Body of pancreas (tissue), 4 donors: ENCODE results near the gene SHBG.

Experiments
- CTCF ChIP-seq, 7 experiments: fragments of 450-650 bp in 4 of 7; fragments of 200-600 bp in 3 of 7; sonication (generic) in 3 of 7; IDR thresholded peaks; one replicate each; pipeline ENCODE4 v1.5.1; 2016 to 2019; ENCODE audit warnings: antibody characterized with exemption in 7 of 7
- POLR2A ChIP-seq, 3 donors: fragments of 450-650 bp; IDR thresholded peaks; one replicate each; pipeline ENCODE4 v1.6.1; 2016; ENCODE audit warnings: antibody characterized with exemption in 3 of 3, mild to moderate bottlenecking in 2 of 3

DNA sequence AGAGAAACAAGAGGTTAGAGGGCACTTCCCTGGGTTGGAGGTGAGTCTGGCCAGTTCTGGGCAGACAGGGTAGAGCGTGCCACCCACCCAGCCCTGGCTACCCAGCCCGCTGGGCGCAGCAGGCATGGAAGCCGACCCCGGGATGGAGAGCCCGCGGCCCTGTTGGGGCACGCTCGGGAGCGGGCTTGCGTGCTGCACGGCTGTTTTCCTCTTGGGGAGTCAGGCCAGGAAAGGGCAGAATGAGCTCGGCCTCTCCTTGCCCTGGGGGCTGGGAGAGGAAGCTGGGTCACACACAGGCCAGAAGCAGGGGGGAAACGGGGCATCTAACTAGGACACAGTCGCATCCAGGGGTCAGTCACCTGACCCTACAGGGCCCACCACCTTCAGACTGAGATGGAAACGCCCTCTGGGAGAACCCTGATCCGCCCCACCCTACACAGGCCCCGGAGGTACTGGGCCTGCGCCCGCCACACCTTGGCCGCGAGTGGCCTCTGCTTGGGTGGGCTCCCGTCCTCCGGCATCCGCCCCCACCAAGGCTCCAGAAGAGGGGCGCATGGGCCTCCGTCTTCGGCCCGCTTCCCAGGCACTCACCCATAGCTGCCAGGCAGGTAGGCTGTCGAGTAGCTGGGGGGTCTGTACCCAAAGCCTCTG, 41.3 kb upstream of the SHBG start:
- TF ChIP-seq CTCF (IDR thresholded peaks at IDR 0.05) (no peak), POLR2A (IDR thresholded peaks at IDR 0.05) (no peak)
